ENCODE measurements around the gene DLG2.

- TF ChIP-seq CTCF (IDR thresholded peaks at IDR 0.05) (no peak), POLR2A (IDR thresholded peaks at IDR 0.05) (no peak)
Observed at GRCh38 chr11:83666149-83666548, 1961.0 kb downstream of the DLG2 start.
